ENCODE data around the gene SHD. TPM values are rescaled to one million over a fixed set of nuclear protein-coding genes. Genes with fewer than 3 reads are reported as not detected.

Gene SHD
- total and polyA plus RNA-seq, 2 of the 8 experiments (the other 6 are each of a cell fraction or from before 2014, with no cell fraction given) = 5.8 to 10.7 TPM

GRCh38 chr19:4267901-4268815, 10.9 kb upstream of the SHD start:
- H2BK5ac ChIP-seq (ENCODE audit: low read depth, low read length) = no peak overlapping the region
- H3K4me1 ChIP-seq (replicated peaks in 1 of 4; ENCODE audit: control insufficient read depth in 3 of 4, insufficient read depth in 4 of 4, low read length in 3 of 4) = no peaks in the 10 kb centered on the region; a peak in 1 of 7 replicates
- POLR2A ChIA-PET (ENCODE audit: partially characterized antibody) = interaction anchor here (0.5 to 5.4 kb wide), 9 partner anchors 11 to 140 kb away, joined by 3 to 36 read pairs (median 3); partner anchors contain the start of genes CHAF1A, MPND and SHD
- no peak for DNase-seq (ENCODE audit: low read depth in 1 of 2, low spot score in 2 of 2)
- FAIRE-seq = no peak
- H3K4me3 ChIP-seq (ENCODE audit: extremely low read depth in 1 of 4, insufficient read depth in 2 of 4, low read depth in 3 of 4, low read length in 4 of 4) = no peak overlapping the region
- 96% methylated on average over 29 of the region's 30 CpGs; no CpG with 5 or more reads in 1 of the 2 experiments for WGBS, 2 experiments (ENCODE audit: extremely low coverage in 1 of 2, insufficient coverage in 1 of 2, insufficient read length in 1 of 2, insufficient replicate concordance in 2 of 2, low coverage in 1 of 2, low lambda C conversion rate in 2 of 2, missing lambda C conversion rate in 1 of 2)
- no peak overlapping the region for H3K9ac ChIP-seq (replicated peaks in 1 of 4; ENCODE audit: extremely low read depth in 1 of 4, low read depth in 3 of 4, low read length in 3 of 4)
- H2BK15ac ChIP-seq (ENCODE audit: low read length) = no peak overlapping the region
- no peak overlapping the region for H3K27ac ChIP-seq (ENCODE audit: low read depth, low read length)
- H3K4ac ChIP-seq (replicated peaks; ENCODE audit: insufficient read length, low read depth, low read length) = peak overlapping the region; percentile 53
- no peaks in the 10 kb centered on the region for H3K9me3 ChIP-seq (ENCODE audit: insufficient read depth in 2 of 2, low read depth in 1 of 2, low read length in 1 of 2)
- H4K5ac ChIP-seq (ENCODE audit: insufficient read length, low read depth, low read length) = no peak overlapping the region
- no peak overlapping the region for H2BK12ac ChIP-seq (ENCODE audit: low read depth, low read length)
- CTCF ChIA-PET (ENCODE audit: partially characterized antibody) = interaction anchor here (0.5 to 14.6 kb wide), 33 partner anchors 9 to 231 kb away, joined by 3 to 311 read pairs (median 8); partner anchors contain the start of genes MPND, STAP2 and TMIGD2
- no peak overlapping the region for H2BK20ac ChIP-seq (ENCODE audit: low read length)
- no peak overlapping the region for H3K14ac ChIP-seq (ENCODE audit: insufficient read length)
- no peaks in the 10 kb centered on the region for H3K79me1 ChIP-seq (ENCODE audit: low read depth, low read length)
- no peak overlapping the region for H3K18ac ChIP-seq (ENCODE audit: extremely low read depth, low read length)
- H4K8ac ChIP-seq (ENCODE audit: extremely low read depth, insufficient read depth, low read length) = no peak overlapping the region
- H4K20me1 ChIP-seq (replicated peaks in 1 of 2; ENCODE audit: control insufficient read depth in 1 of 2, insufficient read depth in 2 of 2, low read length in 2 of 2) = peaks cover 1 to 2% of the 10 kb centered on the region in 2 experiments
- H3K56ac ChIP-seq (replicated peaks; ENCODE audit: insufficient read length, low read depth, low read length) = no peak overlapping the region
- no peak overlapping the region for H3K23ac ChIP-seq (ENCODE audit: insufficient read length)
- H3K4me2 ChIP-seq (ENCODE audit: insufficient read depth in 1 of 2, low read depth in 2 of 2, low read length in 2 of 2) = no peak overlapping the region
- no peak overlapping the region for H2AFZ ChIP-seq (ENCODE audit: low read length)
- no peaks in the 10 kb centered on the region for H3K27me3 ChIP-seq (replicated peaks in 1 of 4; ENCODE audit: control insufficient read depth in 3 of 4, extremely low read depth in 1 of 4, insufficient read depth in 3 of 4, low read length in 3 of 4)
- no peak overlapping the region for H4K91ac ChIP-seq (replicated peaks; ENCODE audit: insufficient read length, low read length)
- H3K36me3 ChIP-seq (ENCODE audit: control insufficient read depth in 2 of 4, insufficient read depth in 4 of 4, low read length in 3 of 4) = peaks cover 2 to 8% (median 5%) of the 10 kb centered on the region in 4 experiments; a peak in 4 of 8 replicates
- H2BK120ac ChIP-seq (replicated peaks; ENCODE audit: low read depth, low read length) = no peak overlapping the region
- H3K79me2 ChIP-seq (ENCODE audit: control insufficient read depth in 1 of 2, insufficient read depth in 2 of 2, low read length in 2 of 2) = no peaks in the 10 kb centered on the region
- no peaks in the 10 kb centered on the region for H3K23me2 ChIP-seq (ENCODE audit: low read depth, low read length)
- H2AK5ac ChIP-seq (ENCODE audit: low read depth, low read length) = no peak overlapping the region
- no peak for TF ChIP-seq JUND (IDR thresholded peaks at IDR 0.05; ENCODE audit: low read length)
- TF ChIP-seq, protein P1, sequence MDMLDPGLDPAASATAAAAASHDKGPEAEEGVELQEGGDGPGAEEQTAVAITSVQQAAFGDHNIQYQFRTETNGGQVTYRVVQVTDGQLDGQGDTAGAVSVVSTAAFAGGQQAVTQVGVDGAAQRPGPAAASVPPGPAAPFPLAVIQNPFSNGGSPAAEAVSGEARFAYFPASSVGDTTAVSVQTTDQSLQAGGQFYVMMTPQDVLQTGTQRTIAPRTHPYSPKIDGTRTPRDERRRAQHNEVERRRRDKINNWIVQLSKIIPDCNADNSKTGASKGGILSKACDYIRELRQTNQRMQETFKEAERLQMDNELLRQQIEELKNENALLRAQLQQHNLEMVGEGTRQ (IDR thresholded peaks at IDR 0.05; ENCODE audit: low read length) = no peak
- no peak for TF ChIP-seq SRF (IDR thresholded peaks at IDR 0.05; ENCODE audit: low read depth, low read length)
- no peak for TF ChIP-seq BCL11A (IDR thresholded peaks at IDR 0.05; ENCODE audit: low read depth in 2 of 2, low read length in 2 of 2)
- TF ChIP-seq RNF2 (IDR thresholded peaks at IDR 0.05; ENCODE audit: borderline replicate concordance, low read depth, low read length, missing control alignments, poor library complexity, severe bottlenecking) = no peak
- TF ChIP-seq EZH2 (IDR thresholded peaks at IDR 0.05; ENCODE audit: low read depth, low read length, severe bottlenecking) = no peak
- TF ChIP-seq, protein P2, sequence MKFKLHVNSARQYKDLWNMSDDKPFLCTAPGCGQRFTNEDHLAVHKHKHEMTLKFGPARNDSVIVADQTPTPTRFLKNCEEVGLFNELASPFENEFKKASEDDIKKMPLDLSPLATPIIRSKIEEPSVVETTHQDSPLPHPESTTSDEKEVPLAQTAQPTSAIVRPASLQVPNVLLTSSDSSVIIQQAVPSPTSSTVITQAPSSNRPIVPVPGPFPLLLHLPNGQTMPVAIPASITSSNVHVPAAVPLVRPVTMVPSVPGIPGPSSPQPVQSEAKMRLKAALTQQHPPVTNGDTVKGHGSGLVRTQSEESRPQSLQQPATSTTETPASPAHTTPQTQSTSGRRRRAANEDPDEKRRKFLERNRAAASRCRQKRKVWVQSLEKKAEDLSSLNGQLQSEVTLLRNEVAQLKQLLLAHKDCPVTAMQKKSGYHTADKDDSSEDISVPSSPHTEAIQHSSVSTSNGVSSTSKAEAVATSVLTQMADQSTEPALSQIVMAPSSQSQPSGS (IDR thresholded peaks at IDR 0.05; ENCODE audit: low read length) = no peak
- TF ChIP-seq EGR1 (IDR thresholded peaks at IDR 0.05; ENCODE audit: borderline replicate concordance, low read depth, low read length) = no peak
